Measurements from ENCODE around the gene BRI3BP.
A peak's percentile ranks its signal among the peaks of the same experiment; 100 is the strongest.
"Not testable (repeated sequence)": the region's sequence is repeated elsewhere in the genome, so short reads cannot be mapped to it uniquely, and the experiment has no call there.

Gene BRI3BP

GRCh38 chr12:125055591-125055990 is 62.1 kb downstream of the BRI3BP start:
- DNase-seq: no peak
- no peaks in the 10 kb centered on the region for H3K27me3 ChIP-seq (replicated peaks in 2 of 5; ENCODE audit: control insufficient read depth in 4 of 5, insufficient read depth in 5 of 5, low read length in 4 of 5)
- H3K4me3 ChIP-seq (ENCODE audit: control insufficient read depth in 1 of 7, extremely low read depth in 1 of 7, insufficient read depth in 4 of 7, low read depth in 2 of 7, low read length in 6 of 7): no peak overlapping the region
- H3K4me1 ChIP-seq (ENCODE audit: control extremely low read depth in 1 of 4, control insufficient read depth in 4 of 4, insufficient read depth in 4 of 4, low read length in 3 of 4): no peaks in the 10 kb centered on the region
- WGBS (ENCODE audit: insufficient coverage): 94% methylated on average over 5 of the region's 9 CpGs
- no peaks in the 10 kb centered on the region for H3K9me3 ChIP-seq (ENCODE audit: control extremely low read depth in 1 of 5, control insufficient read depth in 4 of 5, insufficient read depth in 2 of 5, low read depth in 1 of 5, low read length in 4 of 5)
- ChIA-PET CTCF (no interaction called here), POLR2A (interaction anchor here (0.5 kb wide), 1 partner anchor 22 kb away, joined by 4 read pairs; no protein-coding TSS in a partner anchor)
- no peak overlapping the region for H3K27ac ChIP-seq (ENCODE audit: insufficient read depth in 1 of 2, low read depth in 1 of 2, low read length in 2 of 2, poor library complexity in 1 of 2, severe bottlenecking in 2 of 2)
- H3K36me3 ChIP-seq (ENCODE audit: control insufficient read depth in 4 of 4, insufficient read depth in 4 of 4, low read length in 3 of 4): no peaks in the 10 kb centered on the region

GRCh38 chr12:125056306-125056705 is 62.9 kb downstream of the BRI3BP start:
- CTCF ChIA-PET: no interaction called here
- Histone ChIP-seq H3K4me1 (ENCODE audit: control extremely low read depth in 1 of 4, control insufficient read depth in 4 of 4, insufficient read depth in 4 of 4, low read length in 3 of 4) (no peaks in the 10 kb centered on the region), H3K27ac (ENCODE audit: insufficient read depth in 1 of 2, low read depth in 1 of 2, low read length in 2 of 2, poor library complexity in 1 of 2, severe bottlenecking in 2 of 2) (no peak overlapping the region), H3K4me3 (ENCODE audit: control insufficient read depth in 1 of 7, extremely low read depth in 1 of 7, insufficient read depth in 4 of 7, low read depth in 2 of 7, low read length in 6 of 7) (no peak overlapping the region), H3K36me3 (ENCODE audit: control insufficient read depth in 4 of 4, insufficient read depth in 4 of 4, low read length in 3 of 4) (no peaks in the 10 kb centered on the region), H3K9me3 (ENCODE audit: control extremely low read depth in 1 of 5, control insufficient read depth in 4 of 5, insufficient read depth in 2 of 5, low read depth in 1 of 5, low read length in 4 of 5) (peaks cover 0 to 2% (median 0%) of the 10 kb centered on the region in 5 experiments), H3K27me3 (replicated peaks in 2 of 5; ENCODE audit: control insufficient read depth in 4 of 5, insufficient read depth in 5 of 5, low read length in 4 of 5) (no peaks in the 10 kb centered on the region)
- POLR2A ChIA-PET: no interaction called here
- DNase-seq: no peak
- 94% methylated on average over 13 of the region's 14 CpGs for WGBS (ENCODE audit: insufficient coverage)

GRCh38 chr12:125057708-125058107 is 64.3 kb downstream of the BRI3BP start:
- Histone ChIP-seq H3K27me3 (replicated peaks in 2 of 5; ENCODE audit: control insufficient read depth in 4 of 5, insufficient read depth in 5 of 5, low read length in 4 of 5) (no peaks in the 10 kb centered on the region), H3K9me3 (ENCODE audit: control extremely low read depth in 1 of 5, control insufficient read depth in 4 of 5, insufficient read depth in 2 of 5, low read depth in 1 of 5, low read length in 4 of 5) (peaks cover 0 to 2% (median 0%) of the 10 kb centered on the region in 5 experiments), H3K36me3 (ENCODE audit: control insufficient read depth in 4 of 4, insufficient read depth in 4 of 4, low read length in 3 of 4) (no peaks in the 10 kb centered on the region), H3K4me1 (ENCODE audit: control extremely low read depth in 1 of 4, control insufficient read depth in 4 of 4, insufficient read depth in 4 of 4, low read length in 3 of 4) (peaks cover 0 to 2% (median 0%) of the 10 kb centered on the region in 4 experiments), H3K27ac (ENCODE audit: insufficient read depth in 1 of 2, low read depth in 1 of 2, low read length in 2 of 2, poor library complexity in 1 of 2, severe bottlenecking in 2 of 2) (no peak overlapping the region), H3K4me3 (ENCODE audit: control insufficient read depth in 1 of 7, extremely low read depth in 1 of 7, insufficient read depth in 4 of 7, low read depth in 2 of 7, low read length in 6 of 7) (no peak overlapping the region)
- DNase-seq: no peak
- WGBS (ENCODE audit: insufficient coverage): 94% methylated on average over 5 of the region's 5 CpGs
- ChIA-PET CTCF (interaction anchor here (1.0 kb wide), 1 partner anchor 13 kb away, joined by 3 read pairs; no protein-coding TSS in a partner anchor), POLR2A (no interaction called here)

- H3K9me3 ChIP-seq (ENCODE audit: control extremely low read depth in 1 of 5, control insufficient read depth in 4 of 5, insufficient read depth in 2 of 5, low read depth in 1 of 5, low read length in 4 of 5): peaks cover 0 to 2% (median 0%) of the 10 kb centered on the region in 5 experiments
- H3K36me3 ChIP-seq (ENCODE audit: control insufficient read depth in 4 of 4, insufficient read depth in 4 of 4, low read length in 3 of 4): no peaks in the 10 kb centered on the region
- WGBS (ENCODE audit: insufficient coverage): no CpG with 5 or more reads among the region's 3 CpGs
- H3K27ac ChIP-seq (ENCODE audit: insufficient read depth in 1 of 2, low read depth in 1 of 2, low read length in 2 of 2, poor library complexity in 1 of 2, severe bottlenecking in 2 of 2): no peak overlapping the region
- no peak for DNase-seq
- no peak overlapping the region for H3K4me3 ChIP-seq (ENCODE audit: control insufficient read depth in 1 of 7, extremely low read depth in 1 of 7, insufficient read depth in 4 of 7, low read depth in 2 of 7, low read length in 6 of 7)
- peaks cover 3 to 15% (median 12%) of the 10 kb centered on the region in 4 experiments for H3K4me1 ChIP-seq (ENCODE audit: control extremely low read depth in 1 of 4, control insufficient read depth in 4 of 4, insufficient read depth in 4 of 4, low read length in 3 of 4)
- POLR2A ChIA-PET: no interaction called here
- CTCF ChIA-PET: no interaction called here
- H3K27me3 ChIP-seq (replicated peaks in 2 of 5; ENCODE audit: control insufficient read depth in 4 of 5, insufficient read depth in 5 of 5, low read length in 4 of 5): peaks cover 0 to 5% (median 0%) of the 10 kb centered on the region in 5 experiments
These were observed 67.8 kb downstream of the BRI3BP start for GRCh38 chr12:125061229-125061628.

DNA sequence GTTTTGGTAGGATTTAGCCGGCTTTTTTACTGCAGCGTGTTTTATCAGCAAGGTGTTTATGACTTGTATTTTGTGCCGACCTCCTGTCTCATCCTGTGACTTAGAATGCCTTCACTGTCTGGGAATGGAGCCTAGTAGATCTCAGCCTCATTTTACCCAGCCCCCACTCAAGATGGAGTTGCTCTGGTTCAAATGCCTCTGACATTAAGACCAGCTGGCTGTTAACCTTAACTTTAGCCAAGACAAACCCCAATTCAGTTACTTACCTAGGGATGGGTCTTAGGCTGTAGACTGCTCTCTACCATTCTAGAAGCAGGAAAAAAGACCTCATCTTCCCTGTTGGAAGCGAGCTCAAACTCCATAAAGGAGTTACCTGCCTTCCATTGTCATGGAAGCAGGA is 70.1 kb downstream of the BRI3BP start:
- H3K27ac ChIP-seq (ENCODE audit: insufficient read depth in 1 of 2, low read depth in 1 of 2, low read length in 2 of 2, poor library complexity in 1 of 2, severe bottlenecking in 2 of 2); H3K4me3 ChIP-seq (ENCODE audit: control insufficient read depth in 1 of 7, extremely low read depth in 1 of 7, insufficient read depth in 4 of 7, low read depth in 2 of 7, low read length in 6 of 7); CTCF ChIA-PET; H3K27me3 ChIP-seq (replicated peaks in 2 of 5; ENCODE audit: control insufficient read depth in 4 of 5, insufficient read depth in 5 of 5, low read length in 4 of 5); POLR2A ChIA-PET; H3K36me3 ChIP-seq (ENCODE audit: control insufficient read depth in 4 of 4, insufficient read depth in 4 of 4, low read length in 3 of 4); H3K9me3 ChIP-seq (ENCODE audit: control extremely low read depth in 1 of 5, control insufficient read depth in 4 of 5, insufficient read depth in 2 of 5, low read depth in 1 of 5, low read length in 4 of 5); DNase-seq: not testable (repeated sequence)
- H3K4me1 ChIP-seq (ENCODE audit: control extremely low read depth in 1 of 4, control insufficient read depth in 4 of 4, insufficient read depth in 4 of 4, low read length in 3 of 4): peaks cover 3 to 26% (median 22%) of the 10 kb centered on the region in 4 experiments
- WGBS (ENCODE audit: insufficient coverage): 88% methylated on average over 3 of the region's 4 CpGs

- Histone ChIP-seq H3K4me3 (ENCODE audit: control insufficient read depth in 1 of 7, extremely low read depth in 1 of 7, insufficient read depth in 4 of 7, low read depth in 2 of 7, low read length in 6 of 7) (peak overlapping the region in 5 of 7 experiments; percentile 76 to 90 (median 82)), H3K27ac (ENCODE audit: insufficient read depth in 1 of 2, low read depth in 1 of 2, low read length in 2 of 2, poor library complexity in 1 of 2, severe bottlenecking in 2 of 2) (no peak overlapping the region), H3K4me1 (ENCODE audit: control extremely low read depth in 1 of 4, control insufficient read depth in 4 of 4, insufficient read depth in 4 of 4, low read length in 3 of 4) (peaks cover 3 to 26% (median 22%) of the 10 kb centered on the region in 4 experiments), H3K36me3 (ENCODE audit: control insufficient read depth in 4 of 4, insufficient read depth in 4 of 4, low read length in 3 of 4) (peaks cover 0 to 8% (median 2%) of the 10 kb centered on the region in 4 experiments), H3K27me3 (replicated peaks in 2 of 5; ENCODE audit: control insufficient read depth in 4 of 5, insufficient read depth in 5 of 5, low read length in 4 of 5) (peaks cover 0 to 5% (median 0%) of the 10 kb centered on the region in 5 experiments), H3K9me3 (ENCODE audit: control extremely low read depth in 1 of 5, control insufficient read depth in 4 of 5, insufficient read depth in 2 of 5, low read depth in 1 of 5, low read length in 4 of 5) (peaks cover 0 to 2% (median 0%) of the 10 kb centered on the region in 5 experiments)
- DNase-seq: no peak
- POLR2A ChIA-PET: no interaction called here
- 68% methylated on average over 4 of the region's 5 CpGs for WGBS (ENCODE audit: insufficient coverage)
- CTCF ChIA-PET: interaction anchor here (0.8 kb wide), 2 partner anchors 14 to 32 kb away, joined by 3 read pairs; no protein-coding TSS in a partner anchor
These were observed 71.0 kb downstream of the BRI3BP start for GRCh38 chr12:125064492-125064891.

- Histone ChIP-seq H3K4me1 (ENCODE audit: control extremely low read depth in 1 of 4, control insufficient read depth in 4 of 4, insufficient read depth in 4 of 4, low read length in 3 of 4) (peaks cover 3 to 26% (median 22%) of the 10 kb centered on the region in 4 experiments), H3K9me3 (ENCODE audit: control extremely low read depth in 1 of 5, control insufficient read depth in 4 of 5, insufficient read depth in 2 of 5, low read depth in 1 of 5, low read length in 4 of 5) (peaks cover 0 to 2% (median 0%) of the 10 kb centered on the region in 5 experiments), H3K4me3 (ENCODE audit: control insufficient read depth in 1 of 7, extremely low read depth in 1 of 7, insufficient read depth in 4 of 7, low read depth in 2 of 7, low read length in 6 of 7) (peak within 1 kb of the TSS; percentile 64 to 93 (median 82)), H3K27me3 (replicated peaks in 2 of 5; ENCODE audit: control insufficient read depth in 4 of 5, insufficient read depth in 5 of 5, low read length in 4 of 5) (peaks cover 0 to 5% (median 0%) of the 10 kb centered on the region in 5 experiments), H3K36me3 (ENCODE audit: control insufficient read depth in 4 of 4, insufficient read depth in 4 of 4, low read length in 3 of 4) (peaks cover 0 to 12% (median 3%) of the 10 kb centered on the region in 4 experiments), H3K27ac (ENCODE audit: insufficient read depth in 1 of 2, low read depth in 1 of 2, low read length in 2 of 2, poor library complexity in 1 of 2, severe bottlenecking in 2 of 2) (peak within 1 kb of the TSS in 1 of 2 experiments; percentile 54)
- POLR2A ChIA-PET: no interaction called here
- peak; percentile 71 to 82 (median 78) for DNase-seq
- CTCF ChIA-PET: interaction anchor here (0.8 kb wide), 2 partner anchors 15 to 33 kb away, joined by 3 read pairs; no protein-coding TSS in a partner anchor
- WGBS (ENCODE audit: insufficient coverage): under 1% methylated on average over 73 of the region's 80 CpGs
These were observed 71.8 kb downstream of the BRI3BP start, which contains the start of gene AACS for GRCh38 chr12:125065021-125065918. Gene AACS (plus strand): TSS chr12:125065435. CDS start chr12:125065585, 150 bp downstream.

Data from common myeloid progenitor, CD34-positive (primary cell).